Right lung (tissue), 5 donors: ENCODE data around the gene ADAMTS6. TPM values are rescaled to one million over a fixed set of nuclear protein-coding genes. Genes with fewer than 3 reads are reported as not detected.
"Not testable (repeated sequence)": the region's sequence is repeated elsewhere in the genome, so short reads cannot be mapped to it uniquely, and the experiment has no call there.

Source experiments
- DNase-seq, 2 donors: peaks; one replicate each; pipeline ENCODE4 v3.0.0-alpha.2; 2013
- polyA plus RNA-seq, 5 donors: library from polyadenylated mRNA; unstranded; fragments of 120-200 nt; gene quantifications; one replicate each; pipeline versions ENCODE4 v1.2.1 to v1.2.3, GENCODE V29; 2013; ENCODE audit warnings: inconsistent platforms in 1 of 5, low replicate concordance in 1 of 5; ENCODE audit not compliant: insufficient read length in 5 of 5, insufficient read depth in 1 of 5

The ADAMTS6 gene
- polyA plus RNA-seq, 5 donors: 7.3 to 24.4 (median 13.5) TPM

- no peak for DNase-seq
Observed at GRCh38 chr5:65468633-65469032, 13.1 kb downstream of the ADAMTS6 start.

GRCh38 chr5:65462139-65462705 is 19.5 kb downstream of the ADAMTS6 start:
- no peak for DNase-seq

GRCh38 chr5:65461490-65461889 is 20.2 kb downstream of the ADAMTS6 start:
- DNase-seq: no peak

- DNase-seq: no peak
Observed at GRCh38 chr5:65459995-65460394, 21.7 kb downstream of the ADAMTS6 start.

- DNase-seq: no peak
Observed at GRCh38 chr5:65455064-65455463, 26.7 kb downstream of the ADAMTS6 start.

- DNase-seq: no peak
Observed at GRCh38 chr5:65451436-65451835, 30.3 kb downstream of the ADAMTS6 start.

GRCh38 chr5:65446682-65447081 is 35.0 kb downstream of the ADAMTS6 start:
- DNase-seq: no peak

GRCh38 chr5:65441800-65442199 is 39.9 kb downstream of the ADAMTS6 start:
- DNase-seq: no peak

- no peak for DNase-seq
Observed at GRCh38 chr5:65440456-65440855, 41.3 kb downstream of the ADAMTS6 start.

GRCh38 chr5:65434122-65434521 is 47.6 kb downstream of the ADAMTS6 start:
- no peak for DNase-seq

- DNase-seq: no peak
Observed at GRCh38 chr5:65426656-65427055, 55.1 kb downstream of the ADAMTS6 start.

- DNase-seq: no peak
Observed at GRCh38 chr5:65423623-65424022, 58.1 kb downstream of the ADAMTS6 start.

GRCh38 chr5:65418661-65419060 is 63.1 kb downstream of the ADAMTS6 start:
- DNase-seq: no peak

- no peak for DNase-seq
Observed at GRCh38 chr5:65413822-65414221, 67.9 kb downstream of the ADAMTS6 start.

GRCh38 chr5:65412842-65413241 is 68.9 kb downstream of the ADAMTS6 start:
- DNase-seq: no peak

- no peak for DNase-seq
Observed at GRCh38 chr5:65411356-65411755, 70.4 kb downstream of the ADAMTS6 start.

- DNase-seq: peak in 1 of 2 donors; percentile 5
Observed at GRCh38 chr5:65395526-65396155, 86.1 kb downstream of the ADAMTS6 start.

- peak; percentile 56 to 65 for DNase-seq
Observed at GRCh38 chr5:65394087-65394486, 87.6 kb downstream of the ADAMTS6 start.

- no peak for DNase-seq
Observed at GRCh38 chr5:65391591-65391990, 90.1 kb downstream of the ADAMTS6 start.

GRCh38 chr5:65390208-65390607 is 91.5 kb downstream of the ADAMTS6 start:
- no peak for DNase-seq

- no peak for DNase-seq
Observed at GRCh38 chr5:65383859-65384258, 97.9 kb downstream of the ADAMTS6 start.

GRCh38 chr5:65382582-65382981 is 99.1 kb downstream of the ADAMTS6 start:
- no peak for DNase-seq

- not testable (repeated sequence) for DNase-seq
Observed at GRCh38 chr5:65370505-65370904, 111.2 kb downstream of the ADAMTS6 start.

- DNase-seq: no peak
Observed at GRCh38 chr5:65366655-65367054, 115.1 kb downstream of the ADAMTS6 start.
